HG03571 (cell line): ENCODE data around the gene LITAF.

Experiments used
- ATAC-seq: cut with Tn5 transposase; IDR thresholded peaks from one replicate; pipeline ENCODE4 v1.9.1; 2021; ENCODE audit not compliant: unreplicated experiment

LITAF gene

GRCh38 chr16:11586856-11587642 lies at the start of gene LITAF:
Gene LITAF (minus strand): TSS chr16:11586919. CDS start chr16:11556730, 30,189 bp downstream.
- peak; percentile 50 for ATAC-seq

GRCh38 chr16:11636172-11636721 lies 49.5 kb upstream of the LITAF start:
- no peak for ATAC-seq

GRCh38 chr16:11635679-11636171 lies 49.0 kb upstream of the LITAF start:
- no peak for ATAC-seq

- ATAC-seq, result no peak
These were observed 48.5 kb upstream of the LITAF start for GRCh38 chr16:11635113-11635652.

GRCh38 chr16:11634312-11634711 lies 47.6 kb upstream of the LITAF start:
- no peak for ATAC-seq

- ATAC-seq, result no peak
These were observed 46.4 kb upstream of the LITAF start for GRCh38 chr16:11633113-11633512.

GRCh38 chr16:11632455-11632939 lies 45.8 kb upstream of the LITAF start:
- no peak for ATAC-seq

GRCh38 chr16:11631214-11631613 lies 44.5 kb upstream of the LITAF start:
- no peak for ATAC-seq

- ATAC-seq, result no peak
These were observed 44.0 kb upstream of the LITAF start for GRCh38 chr16:11630768-11631056.

GRCh38 chr16:11630046-11630767 lies 43.5 kb upstream of the LITAF start:
- ATAC-seq, result no peak

GRCh38 chr16:11629071-11630030 lies 42.6 kb upstream of the LITAF start:
- no peak for ATAC-seq

GRCh38 chr16:11627822-11628457 lies 41.2 kb upstream of the LITAF start:
- no peak for ATAC-seq

GRCh38 chr16:11627292-11627663 lies 40.6 kb upstream of the LITAF start:
- no peak for ATAC-seq

GRCh38 chr16:11626657-11627291 lies 40.1 kb upstream of the LITAF start:
- ATAC-seq, result no peak

- ATAC-seq, result no peak
These were observed 39.0 kb upstream of the LITAF start for GRCh38 chr16:11625769-11626168.

GRCh38 chr16:11624636-11625607 lies 38.2 kb upstream of the LITAF start:
- no peak for ATAC-seq

- ATAC-seq, result no peak
These were observed 37.5 kb upstream of the LITAF start for GRCh38 chr16:11624205-11624604.

GRCh38 chr16:11621920-11622651 lies 35.4 kb upstream of the LITAF start:
- no peak for ATAC-seq
